Right ventricle myocardium inferior (tissue), 1 donor: ENCODE results near the gene MND1. TPM values are rescaled to one million over a fixed set of nuclear protein-coding genes. Genes with fewer than 3 reads are reported as not detected.

Experiments used
- ATAC-seq: fragments of 200-7000 bp; cut with Tn5 transposase; one replicate; pipeline ENCODE4 v1.9.1; 2020; ENCODE audit warnings: mild to moderate bottlenecking, moderate library complexity
- DNase-seq: peaks from one replicate; pipeline ENCODE4 v3.0.0; 2021; ENCODE audit errors: missing footprints
- intact Hi-C: fragments of 100-400 bp; cut with DNase I; formaldehyde crosslinking; loops from one replicate; pipeline ENCODE4 v1.11.0; 2022
- total RNA-seq: library from RNA; stranded (reverse); fragmentation: NEBNext Ultra II Directional; extraction: Animal tissue kit (Norgen Biotek cat#: 25700); gene quantifications from one replicate; pipeline ENCODE4 v1.2.1, GENCODE V29; 2021
- donor health status: DM: no; HTN: yes; CAD: no; lungs with severe emphysema.

The MND1 gene
- total RNA-seq, 1 donor from 2014 or later: 0.62 TPM

GRCh38 chr4:153345012-153345981 is 809 bp downstream of the MND1 start:
- peak; percentile 42 for ATAC-seq
- intact Hi-C loops: loop anchor here (5.0 to 10.0 kb wide), 3 partner anchors 90 to 297 kb away; partner anchors contain the start of gene TMEM131L
- peak; percentile 70 for DNase-seq

GRCh38 chr4:153346031-153346430 is 1.5 kb downstream of the MND1 start:
- intact Hi-C loops: loop anchor here (5.0 to 10.0 kb wide), 3 partner anchors 89 to 296 kb away; partner anchors contain the start of gene TMEM131L
- ATAC-seq (no peak), DNase-seq (no peak)

GRCh38 chr4:153346563-153346962 is 2.1 kb downstream of the MND1 start:
- ATAC-seq (no peak), DNase-seq (no peak)
- intact Hi-C loops: loop anchor here (5.0 to 10.0 kb wide), 3 partner anchors 88 to 296 kb away; partner anchors contain the start of gene TMEM131L

- intact Hi-C loops: loop anchor here (5.0 to 10.0 kb wide), 3 partner anchors 88 to 295 kb away; partner anchors contain the start of gene TMEM131L
- no peak for ATAC-seq
- no peak for DNase-seq
These were observed 2.6 kb downstream of the MND1 start for GRCh38 chr4:153347117-153347516.

GRCh38 chr4:153348006-153348405 is 3.5 kb downstream of the MND1 start:
- DNase-seq (no peak), ATAC-seq (no peak)
- intact Hi-C loops: loop anchor here (5.0 to 10.0 kb wide), 3 partner anchors 87 to 294 kb away; partner anchors contain the start of gene TMEM131L

GRCh38 chr4:153349206-153349805 is 4.8 kb downstream of the MND1 start:
- no peak for DNase-seq
- intact Hi-C loops: loop anchor here (5.0 to 10.0 kb wide), 3 partner anchors 85 to 293 kb away; partner anchors contain the start of gene TMEM131L
- ATAC-seq: no peak

- DNase-seq: no peak
- intact Hi-C loops: no loop called here
- no peak for ATAC-seq
These were observed 17.7 kb downstream of the MND1 start for GRCh38 chr4:153362184-153362583.

GRCh38 chr4:153364061-153364460 is 19.6 kb downstream of the MND1 start:
- intact Hi-C loops: no loop called here
- no peak for ATAC-seq
- no peak for DNase-seq

GRCh38 chr4:153365003-153365402 is 20.5 kb downstream of the MND1 start:
- no peak for DNase-seq
- intact Hi-C loops: no loop called here
- ATAC-seq: no peak

GRCh38 chr4:153366486-153366885 is 22.0 kb downstream of the MND1 start:
- ATAC-seq (no peak), DNase-seq (no peak)
- intact Hi-C loops: no loop called here

GRCh38 chr4:153367092-153367491 is 22.6 kb downstream of the MND1 start:
- DNase-seq: no peak
- no peak for ATAC-seq
- intact Hi-C loops: no loop called here

- intact Hi-C loops: no loop called here
- DNase-seq (no peak), ATAC-seq (no peak)
These were observed 24.5 kb downstream of the MND1 start for GRCh38 chr4:153369021-153369420.

GRCh38 chr4:153371701-153372234 is 27.3 kb downstream of the MND1 start:
- ATAC-seq (no peak), DNase-seq (no peak)
- intact Hi-C loops: no loop called here

- intact Hi-C loops: no loop called here
- ATAC-seq: no peak
These were observed 28.6 kb downstream of the MND1 start for GRCh38 chr4:153372967-153373562.

GRCh38 chr4:153374442-153374841 is 30.0 kb downstream of the MND1 start:
- intact Hi-C loops: no loop called here
- ATAC-seq (no peak), DNase-seq (no peak)

More at GRCh38 chr4:153372967-153373562, 28.6 kb downstream of the MND1 start:
- no peak for DNase-seq

- intact Hi-C loops: no loop called here
- no peak for ATAC-seq
These were observed 30.8 kb downstream of the MND1 start for GRCh38 chr4:153375303-153375702.

GRCh38 chr4:153383131-153383530 is 38.6 kb downstream of the MND1 start:
- DNase-seq (no peak), ATAC-seq (no peak)
- intact Hi-C loops: no loop called here

More at GRCh38 chr4:153375303-153375702, 30.8 kb downstream of the MND1 start:
- no peak for DNase-seq

GRCh38 chr4:153384160-153384559 is 39.7 kb downstream of the MND1 start:
- intact Hi-C loops: no loop called here
- DNase-seq (no peak), ATAC-seq (no peak)

GRCh38 chr4:153385784-153386183 is 41.3 kb downstream of the MND1 start:
- ATAC-seq (no peak), DNase-seq (no peak)
- intact Hi-C loops: no loop called here
